SHP77 (cell line): ENCODE measurements around the gene LTBP1.
A peak's percentile ranks its signal among the peaks of the same experiment; 100 is the strongest.
"Not testable (repeated sequence)": the region's sequence is repeated elsewhere in the genome, so short reads cannot be mapped to it uniquely, and the experiment has no call there.

Source experiments
- DNase-seq, 2 experiments: peaks; one replicate each; lab custom pipeline; 2025; lab: John Stamatoyannopoulos, UW

The LTBP1 gene

GRCh38 chr2:33435518-33435917 is 488.8 kb downstream of the LTBP1 start:
- no peak for DNase-seq

- no peak for DNase-seq
Observed at GRCh38 chr2:33436083-33436482, 489.3 kb downstream of the LTBP1 start.

- DNase-seq = no peak
Observed at GRCh38 chr2:33437297-33437696, 490.5 kb downstream of the LTBP1 start.

GRCh38 chr2:33437815-33438214 is 491.1 kb downstream of the LTBP1 start:
- DNase-seq = no peak

- DNase-seq = peak; percentile 53 to 66
Observed at GRCh38 chr2:33441235-33441810, 494.6 kb downstream of the LTBP1 start.

- DNase-seq = not testable (repeated sequence)
Observed at GRCh38 chr2:33442052-33442451, 495.3 kb downstream of the LTBP1 start.

- no peak for DNase-seq
Observed at GRCh38 chr2:33442528-33443079, 495.9 kb downstream of the LTBP1 start.

GRCh38 chr2:33443274-33443829 is 496.6 kb downstream of the LTBP1 start:
- no peak for DNase-seq

- DNase-seq = no peak
Observed at GRCh38 chr2:33444967-33445366, 498.2 kb downstream of the LTBP1 start.

GRCh38 chr2:33448220-33448899 is 501.6 kb downstream of the LTBP1 start:
- DNase-seq = no peak
